ENCODE measurements around the gene CLASRP. TPM values are rescaled to one million over a fixed set of nuclear protein-coding genes. Genes with fewer than 3 reads are reported as not detected.
A peak's percentile ranks its signal among the peaks of the same experiment; 100 is the strongest.
"Not testable (repeated sequence)": the region's sequence is repeated elsewhere in the genome, so short reads cannot be mapped to it uniquely, and the experiment has no call there.

The CLASRP gene
- 76.8 TPM for polyA plus RNA-seq (ENCODE audit: insufficient read length)
- long read RNA-seq, donor 1, transcript CLASRP-215 (4 exons, 582 nt) = major isoform, 5 of 22 reads
- long read RNA-seq, donor 1, partial matches to known transcripts = 5 of 22 reads
- long read RNA-seq, donor 1, other reads (novel, unspliced or antisense) = 0 of 22 reads
- long read RNA-seq, donor 2, partial matches to known transcripts = 0 of 7 reads
- long read RNA-seq, donor 2, other reads (novel, unspliced or antisense) = 0 of 7 reads
- long read RNA-seq, donor 3, partial matches to known transcripts = 0 of 7 reads
- long read RNA-seq, donor 3, other reads (novel, unspliced or antisense) = 0 of 7 reads
- long read RNA-seq, donor 4, partial matches to known transcripts = 0 of 2 reads
- long read RNA-seq, donor 4, other reads (novel, unspliced or antisense) = 0 of 2 reads
- long read RNA-seq, donor 5, partial matches to known transcripts = 6 of 12 reads
- long read RNA-seq, donor 5, other reads (novel, unspliced or antisense) = 0 of 12 reads
- long read RNA-seq, donor 6, partial matches to known transcripts = 5 of 8 reads
- long read RNA-seq, donor 6, other reads (novel, unspliced or antisense) = 0 of 8 reads
- long read RNA-seq, donor 7, partial matches to known transcripts = 0 of 7 reads
- long read RNA-seq, donor 7, other reads (novel, unspliced or antisense) = 0 of 7 reads
- long read RNA-seq, donor 8, partial matches to known transcripts = 0 of 2 reads
- long read RNA-seq, donor 8, other reads (novel, unspliced or antisense) = 0 of 2 reads

DNA sequence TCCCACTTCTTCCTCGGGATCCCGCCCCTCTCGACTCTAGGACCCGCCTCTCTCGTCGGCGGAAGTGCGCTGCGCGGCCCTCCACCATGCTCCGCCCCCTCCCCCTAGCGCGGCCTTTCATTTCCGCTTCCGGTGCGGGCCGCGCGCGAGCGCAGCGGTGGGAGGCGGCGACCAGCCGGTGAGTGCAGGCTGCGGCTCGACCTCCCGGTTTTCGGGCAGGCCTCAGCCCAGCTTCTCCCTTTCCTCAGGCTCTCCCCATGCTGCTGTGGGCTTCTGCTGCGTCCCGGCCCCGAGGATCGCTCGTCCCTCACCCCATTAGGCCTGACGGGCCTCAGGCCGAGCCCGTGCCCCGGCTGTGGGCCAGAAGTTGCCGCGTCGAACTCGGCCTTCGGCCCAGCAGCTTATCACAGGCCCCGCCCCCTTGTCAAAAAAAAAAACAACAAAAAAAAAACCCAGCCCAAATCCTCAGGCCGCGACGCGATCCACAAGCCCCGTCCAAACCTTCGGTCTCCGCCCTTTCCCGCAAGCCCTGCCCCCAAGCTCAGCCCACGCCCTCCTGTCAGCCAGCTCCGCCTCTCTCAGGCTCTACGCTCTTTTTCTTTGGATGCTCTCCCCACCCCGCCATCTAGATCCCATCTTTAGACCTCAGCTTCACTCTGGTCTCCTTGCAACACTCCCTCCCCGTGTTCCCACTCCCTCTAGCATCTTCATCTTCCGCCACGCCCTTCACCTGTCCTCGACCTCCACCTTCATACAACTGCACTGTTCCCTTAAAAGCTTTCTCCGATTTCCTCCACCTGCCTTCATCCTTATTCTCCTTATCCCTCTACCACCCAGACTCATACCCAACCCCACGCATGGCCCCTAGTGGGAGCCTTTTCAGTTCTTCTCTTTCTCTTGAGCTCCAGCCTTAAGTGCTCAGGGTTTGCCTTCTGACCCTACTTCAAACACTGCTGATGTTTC, at the start of gene CLASRP:
TSS of gene CLASRP (plus strand) at position 115 of the 963 bp plus-strand sequence. CDS start 1,168 bp downstream, outside the sequence.
- DNase-seq = peak; percentile 90

- no peak for DNase-seq
Observed at GRCh38 chr19:44990459-44990858, 48.4 kb upstream of the CLASRP start.

DNA sequence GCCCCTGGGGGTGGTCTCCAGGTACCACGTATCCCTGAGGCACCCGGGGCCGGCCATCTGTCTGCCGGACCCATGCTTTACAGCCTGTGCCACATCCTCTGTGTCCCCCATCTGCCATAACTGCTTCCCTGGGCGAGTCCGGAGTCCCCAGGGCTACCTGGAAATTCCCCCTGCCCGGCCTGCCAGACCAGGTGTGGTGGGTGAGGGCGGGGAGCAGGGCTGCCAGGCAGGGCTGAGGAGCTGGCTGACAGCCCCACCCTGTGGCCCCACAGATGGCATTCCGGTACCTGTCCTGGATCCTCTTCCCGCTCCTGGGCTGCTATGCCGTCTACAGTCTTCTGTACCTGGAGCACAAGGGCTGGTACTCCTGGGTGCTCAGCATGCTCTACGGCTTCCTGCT, 47.9 kb upstream of the CLASRP start:
- no peak for DNase-seq

GRCh38 chr19:44992336-44993163, 46.3 kb upstream of the CLASRP start:
- DNase-seq = no peak

- no peak for DNase-seq
Observed at GRCh38 chr19:44993526-44993925, 45.3 kb upstream of the CLASRP start.

- DNase-seq = no peak
Observed at GRCh38 chr19:44993926-44994537, 44.8 kb upstream of the CLASRP start.

GRCh38 chr19:44998025-44998424, 40.8 kb upstream of the CLASRP start:
- DNase-seq = no peak

DNA sequence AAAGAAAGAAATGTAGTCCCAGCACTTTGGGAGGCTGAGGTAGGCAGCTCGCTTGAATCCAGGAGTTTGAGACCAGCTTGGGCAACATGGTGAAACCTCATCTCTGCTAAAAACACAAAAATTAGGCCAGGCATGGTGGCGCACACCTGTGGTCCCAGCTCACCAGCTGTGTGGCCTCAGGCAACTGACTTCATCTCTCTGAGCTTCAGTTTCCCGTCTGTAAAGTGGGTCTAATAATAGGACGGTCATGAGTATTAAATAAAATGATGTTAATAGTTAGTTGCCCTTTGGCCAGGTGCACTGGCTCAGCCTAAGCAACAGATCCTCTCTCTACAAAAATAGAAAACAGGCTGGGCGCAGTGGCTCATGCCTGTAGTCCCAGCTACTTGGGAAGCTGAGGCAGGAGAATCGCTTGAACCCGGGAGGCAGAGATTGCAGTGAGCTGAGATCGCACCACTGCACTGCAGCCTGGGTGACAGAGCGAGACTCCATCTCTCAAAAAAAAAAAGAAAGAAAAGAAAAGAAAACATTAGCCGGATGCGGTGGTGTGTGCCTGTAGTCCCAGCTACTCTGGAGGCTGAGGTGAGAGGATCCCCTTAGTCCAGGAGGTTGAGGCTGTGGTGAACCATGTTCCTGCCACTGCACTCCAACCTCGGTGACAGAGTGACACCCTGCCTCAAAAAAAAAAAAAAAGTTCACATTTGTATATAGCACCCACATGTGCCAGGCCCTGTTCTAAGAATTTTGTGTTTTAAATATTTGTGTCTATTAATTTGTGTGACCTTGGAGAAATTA, 39.5 kb upstream of the CLASRP start:
- not testable (repeated sequence) for DNase-seq

DNA sequence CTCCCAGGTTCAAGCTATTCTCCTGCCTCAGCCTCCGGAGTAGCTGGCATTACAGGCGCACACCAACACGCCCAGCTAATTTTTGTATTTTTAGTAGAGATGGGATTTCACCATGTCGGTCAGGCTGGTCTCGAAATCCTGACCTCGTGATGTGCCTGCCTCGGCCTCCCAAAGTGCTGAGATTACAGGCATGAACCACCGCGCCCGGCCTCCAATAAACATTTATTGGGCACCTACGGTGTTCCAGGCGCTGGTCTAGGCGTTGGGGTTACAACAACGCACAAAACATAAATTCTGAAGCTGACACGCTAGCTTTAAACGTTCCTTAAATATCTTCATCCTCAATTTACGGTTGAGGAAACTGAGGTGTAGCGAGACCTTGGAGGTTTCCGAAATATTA, 38.2 kb upstream of the CLASRP start:
- DNase-seq = not testable (repeated sequence)

GRCh38 chr19:45001087-45001739, 37.6 kb upstream of the CLASRP start, which contains the start of gene RELB:
TSS of gene RELB (plus strand) at chr19:45001464. CDS start at chr19:45001580, 116 bp downstream.
- DNase-seq = peak; percentile 90

- no peak for DNase-seq
Observed at GRCh38 chr19:45003485-45003884, 35.4 kb upstream of the CLASRP start.

DNA sequence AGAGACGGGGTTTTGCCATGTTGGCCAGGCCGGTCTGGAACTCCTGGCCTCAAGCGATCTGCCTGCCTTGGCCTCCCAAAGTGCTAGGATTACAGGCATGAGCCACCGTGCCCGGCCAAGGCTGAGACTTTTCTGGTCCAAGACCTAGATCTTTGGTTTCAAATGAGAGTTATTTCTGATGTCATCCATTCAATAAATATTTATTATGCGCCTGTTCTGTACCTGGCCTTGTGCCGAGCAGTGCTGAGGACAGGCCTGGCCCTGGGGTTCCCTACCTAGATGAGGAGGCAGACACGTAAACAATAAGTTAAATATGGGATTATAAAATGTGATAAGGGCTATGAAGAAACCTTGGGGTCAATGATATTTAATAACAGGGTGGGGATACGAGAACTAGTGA, 33.1 kb upstream of the CLASRP start:
- DNase-seq = no peak

- DNase-seq = no peak
Observed at GRCh38 chr19:45008552-45008951, 30.3 kb upstream of the CLASRP start.

- DNase-seq = no peak
Observed at GRCh38 chr19:45009625-45010255, 29.1 kb upstream of the CLASRP start.

DNA sequence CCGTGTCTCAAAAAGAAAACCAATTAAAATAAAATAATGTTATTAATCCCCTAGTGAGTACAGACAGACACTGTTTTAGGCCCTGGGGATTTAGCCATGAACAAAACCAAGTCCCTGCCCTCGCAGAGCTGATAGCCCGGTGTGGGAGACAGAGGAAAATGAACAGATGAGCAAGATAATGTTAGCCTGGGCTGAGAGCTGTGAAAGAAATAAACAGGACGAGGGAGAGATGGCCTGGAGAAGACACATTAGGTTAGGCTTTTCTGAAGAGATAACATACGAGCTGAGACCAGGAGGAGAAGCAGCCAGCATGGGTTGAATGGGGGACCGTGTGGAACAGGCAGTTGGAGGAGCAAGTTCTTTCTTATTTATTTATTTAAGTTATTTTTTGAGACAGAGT, 28.5 kb upstream of the CLASRP start:
- no peak for DNase-seq

DNA sequence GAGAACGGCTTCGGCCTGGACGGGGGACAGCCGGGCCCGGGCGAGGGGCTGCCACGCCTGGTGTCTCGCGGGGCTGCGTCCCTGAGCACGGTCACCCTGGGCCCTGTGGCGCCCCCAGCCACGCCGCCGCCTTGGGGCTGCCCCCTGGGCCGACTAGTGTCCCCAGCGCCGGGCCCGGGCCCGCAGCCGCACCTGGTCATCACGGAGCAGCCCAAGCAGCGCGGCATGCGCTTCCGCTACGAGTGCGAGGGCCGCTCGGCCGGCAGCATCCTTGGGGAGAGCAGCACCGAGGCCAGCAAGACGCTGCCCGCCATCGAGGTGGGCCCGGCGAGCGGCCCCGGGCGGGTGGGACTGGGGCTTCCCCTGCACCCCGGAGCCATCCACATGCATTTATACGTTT, 26.9 kb upstream of the CLASRP start:
- DNase-seq = no peak

- DNase-seq = peak; percentile 48
Observed at GRCh38 chr19:45016388-45017314, 22.2 kb upstream of the CLASRP start.

- DNase-seq = no peak
Observed at GRCh38 chr19:45019187-45019586, 19.7 kb upstream of the CLASRP start.
